AG10803 (cell line): ENCODE data around the gene EXTL2.
"Not testable (repeated sequence)": the region's sequence is repeated elsewhere in the genome, so short reads cannot be mapped to it uniquely, and the experiment has no call there.

Experiments used
- DNase-seq: peaks from one replicate; pipeline ENCODE4 v3.0.0; 2010; ENCODE audit warnings: low read depth
- H3K4me3 ChIP-seq: 2 replicates; pipeline ENCODE4 v1.5.1; 2011; ENCODE audit warnings: mild to moderate bottlenecking, low read length, control low read depth
- TF ChIP-seq, protein P1 (sequence below): conservative IDR thresholded peaks from 2 replicates; pipeline ENCODE4 v1.5.1; 2011; ENCODE audit warnings: mild to moderate bottlenecking, low read length, control low read depth, inconsistent platforms

The EXTL2 gene

DNA sequence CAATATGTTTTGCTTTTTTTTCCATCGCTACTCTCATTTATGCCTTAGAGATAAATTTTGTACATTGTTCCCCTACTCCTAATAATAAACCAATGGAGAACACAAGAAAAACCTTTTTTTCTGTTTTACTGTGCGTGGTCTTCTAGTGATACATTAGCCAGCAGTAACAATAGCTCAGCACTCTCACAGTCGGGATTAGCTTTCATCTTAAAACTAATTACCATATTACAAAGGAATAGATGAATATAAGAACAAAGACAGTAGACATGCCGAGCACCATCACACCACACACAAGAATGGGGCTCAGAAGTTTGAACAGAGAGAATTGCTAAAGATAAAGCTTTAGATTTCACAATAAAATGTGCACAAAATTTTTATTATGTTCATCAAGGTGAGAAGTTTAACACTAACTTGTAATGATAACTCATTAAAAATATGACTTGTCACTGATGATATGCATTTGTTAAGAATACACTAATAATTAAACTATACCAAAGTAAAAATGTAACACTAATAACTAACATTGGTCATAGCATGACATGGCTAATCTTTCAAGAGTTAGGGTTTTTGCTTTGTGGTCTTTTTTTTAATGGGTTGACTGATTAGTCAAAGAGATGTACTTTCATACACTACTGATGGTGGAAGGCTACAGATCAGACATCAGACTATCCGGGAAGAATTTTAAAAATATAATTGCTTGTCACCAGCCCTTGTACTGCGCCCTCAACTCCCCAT lies 61.8 kb downstream of the EXTL2 start:
- H3K4me3 ChIP-seq: no peak overlapping the region
- no peak for DNase-seq
- TF ChIP-seq, protein P1, sequence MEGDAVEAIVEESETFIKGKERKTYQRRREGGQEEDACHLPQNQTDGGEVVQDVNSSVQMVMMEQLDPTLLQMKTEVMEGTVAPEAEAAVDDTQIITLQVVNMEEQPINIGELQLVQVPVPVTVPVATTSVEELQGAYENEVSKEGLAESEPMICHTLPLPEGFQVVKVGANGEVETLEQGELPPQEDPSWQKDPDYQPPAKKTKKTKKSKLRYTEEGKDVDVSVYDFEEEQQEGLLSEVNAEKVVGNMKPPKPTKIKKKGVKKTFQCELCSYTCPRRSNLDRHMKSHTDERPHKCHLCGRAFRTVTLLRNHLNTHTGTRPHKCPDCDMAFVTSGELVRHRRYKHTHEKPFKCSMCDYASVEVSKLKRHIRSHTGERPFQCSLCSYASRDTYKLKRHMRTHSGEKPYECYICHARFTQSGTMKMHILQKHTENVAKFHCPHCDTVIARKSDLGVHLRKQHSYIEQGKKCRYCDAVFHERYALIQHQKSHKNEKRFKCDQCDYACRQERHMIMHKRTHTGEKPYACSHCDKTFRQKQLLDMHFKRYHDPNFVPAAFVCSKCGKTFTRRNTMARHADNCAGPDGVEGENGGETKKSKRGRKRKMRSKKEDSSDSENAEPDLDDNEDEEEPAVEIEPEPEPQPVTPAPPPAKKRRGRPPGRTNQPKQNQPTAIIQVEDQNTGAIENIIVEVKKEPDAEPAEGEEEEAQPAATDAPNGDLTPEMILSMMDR: no peak

DNA sequence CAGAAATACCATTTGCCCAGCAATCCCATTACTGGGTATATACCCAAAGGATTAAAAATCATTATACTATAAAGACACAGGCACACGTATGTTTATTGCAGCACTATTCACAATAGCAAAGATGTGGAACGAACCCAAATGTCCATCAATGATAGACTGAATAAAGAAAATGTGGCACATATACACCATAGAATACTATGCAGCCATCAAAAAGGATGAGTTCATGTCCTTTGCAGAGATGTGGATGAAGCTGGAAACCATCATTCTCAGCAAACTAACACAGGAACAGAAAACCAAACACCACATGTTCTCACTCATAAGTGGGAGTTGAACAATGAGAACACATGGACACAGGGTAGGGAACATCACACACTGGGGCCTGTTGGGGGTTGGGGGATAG lies 69.0 kb downstream of the EXTL2 start:
- not testable (repeated sequence) for H3K4me3 ChIP-seq, DNase-seq
